HFF-Myc (cell line): Measurements from ENCODE around the gene SPG21.

Source experiments
- DNase-seq: peaks from one replicate; pipeline ENCODE4 v3.0.0-alpha.2; 2011; ENCODE audit warnings: low read depth; ENCODE audit errors: extremely low read depth
- H3K4me3 ChIP-seq: replicated peaks from 2 replicates; pipeline ENCODE4 v1.5.1; 2011; ENCODE audit warnings: low read depth, mild to moderate bottlenecking, control low read depth, low read length
- TF ChIP-seq, protein P1 (sequence below): IDR thresholded peaks from 2 replicates; pipeline ENCODE4 v1.5.1; 2012; ENCODE audit warnings: mild to moderate bottlenecking, low read depth, low read length, control low read depth; ENCODE audit errors: missing control alignments

The SPG21 gene

DNA sequence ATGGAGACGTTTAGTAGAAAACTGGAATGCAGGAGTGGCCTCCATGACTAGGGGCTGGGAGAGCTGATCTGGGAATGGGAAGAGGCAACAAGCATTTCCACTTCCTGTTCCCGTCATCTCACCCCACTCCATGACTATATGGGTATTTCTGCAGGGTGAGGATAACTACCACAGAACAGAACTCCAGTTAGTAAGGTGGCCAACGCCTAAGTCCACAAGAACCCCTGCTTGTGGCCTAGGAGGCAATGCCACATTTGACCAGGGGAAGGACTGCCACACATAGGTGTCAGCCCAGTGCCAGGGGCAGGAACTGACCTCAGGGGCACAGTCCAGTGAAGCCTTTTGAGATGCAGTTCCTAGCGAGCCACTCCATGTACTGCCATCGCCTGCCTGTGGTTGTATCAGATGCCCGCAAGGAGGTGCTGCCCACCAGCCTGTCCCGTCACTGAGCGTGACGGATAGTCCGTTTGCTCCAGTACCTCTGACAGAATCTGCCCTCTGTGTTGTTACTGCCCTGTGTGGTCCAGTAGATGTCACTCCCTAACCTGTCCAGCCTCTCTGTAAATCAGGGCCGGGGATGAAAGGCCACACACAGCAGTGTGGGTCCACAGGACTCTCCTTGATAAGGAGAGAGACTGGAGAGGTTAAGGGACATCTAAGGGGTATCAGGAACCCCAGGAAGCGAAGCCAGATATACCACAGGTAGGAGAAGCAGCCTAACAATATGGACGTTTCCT, 43.3 kb upstream of the SPG21 start:
- TF ChIP-seq, protein P1, sequence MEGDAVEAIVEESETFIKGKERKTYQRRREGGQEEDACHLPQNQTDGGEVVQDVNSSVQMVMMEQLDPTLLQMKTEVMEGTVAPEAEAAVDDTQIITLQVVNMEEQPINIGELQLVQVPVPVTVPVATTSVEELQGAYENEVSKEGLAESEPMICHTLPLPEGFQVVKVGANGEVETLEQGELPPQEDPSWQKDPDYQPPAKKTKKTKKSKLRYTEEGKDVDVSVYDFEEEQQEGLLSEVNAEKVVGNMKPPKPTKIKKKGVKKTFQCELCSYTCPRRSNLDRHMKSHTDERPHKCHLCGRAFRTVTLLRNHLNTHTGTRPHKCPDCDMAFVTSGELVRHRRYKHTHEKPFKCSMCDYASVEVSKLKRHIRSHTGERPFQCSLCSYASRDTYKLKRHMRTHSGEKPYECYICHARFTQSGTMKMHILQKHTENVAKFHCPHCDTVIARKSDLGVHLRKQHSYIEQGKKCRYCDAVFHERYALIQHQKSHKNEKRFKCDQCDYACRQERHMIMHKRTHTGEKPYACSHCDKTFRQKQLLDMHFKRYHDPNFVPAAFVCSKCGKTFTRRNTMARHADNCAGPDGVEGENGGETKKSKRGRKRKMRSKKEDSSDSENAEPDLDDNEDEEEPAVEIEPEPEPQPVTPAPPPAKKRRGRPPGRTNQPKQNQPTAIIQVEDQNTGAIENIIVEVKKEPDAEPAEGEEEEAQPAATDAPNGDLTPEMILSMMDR, result peak; percentile 55
- DNase-seq, result no peak
- H3K4me3 ChIP-seq, result no peak overlapping the region

DNA sequence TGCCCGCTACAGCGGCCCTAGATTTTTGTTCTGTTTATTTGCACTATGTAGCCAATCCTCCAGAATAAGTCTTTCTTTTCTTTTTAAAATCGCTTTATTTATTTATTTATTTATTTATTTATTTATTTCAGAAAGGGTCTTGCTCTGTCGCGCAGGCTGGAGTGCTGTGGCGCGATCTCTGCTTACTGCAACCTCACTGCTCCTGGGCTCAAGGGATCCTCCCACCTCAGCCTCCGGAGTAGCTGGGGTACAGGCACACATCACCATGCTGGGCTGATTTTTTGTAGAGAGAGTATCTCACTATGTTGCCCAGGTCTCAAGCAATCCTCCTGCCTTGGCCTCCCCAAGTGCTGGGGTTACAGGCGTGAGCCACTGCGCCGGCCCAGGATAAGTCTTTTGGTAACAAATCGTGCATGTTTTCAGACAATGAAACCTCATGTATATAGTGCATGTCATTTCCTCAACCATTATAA, 40.1 kb upstream of the SPG21 start:
- DNase-seq, result no peak
- peak overlapping the region; percentile 93 for H3K4me3 ChIP-seq
- TF ChIP-seq, protein P1, result no peak

DNA sequence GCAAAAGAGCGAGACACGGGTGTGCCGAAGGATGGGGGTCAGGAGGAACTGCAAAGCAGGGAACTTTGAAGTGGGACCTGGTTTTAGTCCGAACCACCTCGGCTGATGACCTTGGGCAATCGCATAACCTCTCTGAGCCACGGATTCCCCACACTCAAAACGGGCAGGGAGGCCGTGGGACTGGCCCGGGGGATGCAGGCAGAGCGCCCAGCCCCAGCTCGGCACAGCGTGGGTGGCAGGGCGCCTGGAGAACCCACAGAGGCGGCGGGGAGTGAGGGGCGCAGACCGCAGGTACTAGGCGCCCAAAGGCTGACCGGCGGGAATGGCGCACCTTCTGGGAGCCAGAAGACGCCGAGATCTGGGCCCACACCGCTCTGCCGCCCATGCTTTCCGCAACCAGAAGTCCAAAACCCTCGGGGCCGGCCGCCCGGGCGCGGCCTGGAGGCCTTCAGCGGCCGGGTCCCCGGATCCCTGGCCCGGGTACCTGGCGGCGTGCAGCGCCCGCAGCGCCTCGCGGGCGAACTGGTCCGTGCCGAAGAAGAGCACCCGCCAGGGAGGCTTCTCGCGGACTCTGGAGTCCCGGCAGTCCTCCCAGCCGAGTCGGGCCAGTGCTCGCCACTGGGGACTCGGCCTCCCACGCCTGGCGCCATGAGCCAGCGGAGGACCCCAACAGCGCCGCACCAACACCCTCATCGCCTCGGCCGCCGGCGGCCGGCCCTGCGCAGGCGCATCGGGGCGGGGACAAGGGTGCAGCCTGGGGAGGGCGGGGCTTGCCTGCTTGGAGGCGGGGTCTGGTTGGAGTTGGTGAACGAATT, 39.4 kb upstream of the SPG21 start, which contains the start of gene MTFMT:
Gene MTFMT (minus strand): TSS at position 719 of the 815 bp plus-strand sequence. CDS start 26 bp downstream, at position 693.
- DNase-seq, result no peak
- TF ChIP-seq, protein P1, result no peak

DNA sequence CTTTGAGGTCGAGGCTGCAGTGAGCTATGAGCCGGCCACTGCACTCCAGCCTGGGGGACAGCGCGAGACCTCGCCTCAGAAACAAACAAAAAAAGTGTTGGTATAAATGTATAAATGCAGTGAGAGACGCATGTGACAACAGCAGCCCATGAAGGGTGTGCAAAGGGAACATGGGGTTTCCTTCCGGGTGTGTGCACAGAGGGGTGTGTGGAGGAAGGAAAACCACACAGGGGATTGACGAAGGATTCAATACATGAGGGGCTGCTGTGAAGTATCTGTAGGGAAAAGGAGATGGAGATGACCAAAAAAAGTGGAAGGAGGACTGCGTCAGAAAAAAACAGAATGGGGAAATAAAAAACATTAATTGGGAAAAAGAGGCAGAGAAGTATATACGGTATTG, 38.6 kb upstream of the SPG21 start:
- TF ChIP-seq, protein P1, result no peak
- peak overlapping the region; percentile 93 for H3K4me3 ChIP-seq
- no peak for DNase-seq

More for the DNA sequence above, 39.4 kb upstream of the SPG21 start, which contains the start of gene MTFMT:
- peak within 1 kb of the TSS; percentile 93 for H3K4me3 ChIP-seq

DNA sequence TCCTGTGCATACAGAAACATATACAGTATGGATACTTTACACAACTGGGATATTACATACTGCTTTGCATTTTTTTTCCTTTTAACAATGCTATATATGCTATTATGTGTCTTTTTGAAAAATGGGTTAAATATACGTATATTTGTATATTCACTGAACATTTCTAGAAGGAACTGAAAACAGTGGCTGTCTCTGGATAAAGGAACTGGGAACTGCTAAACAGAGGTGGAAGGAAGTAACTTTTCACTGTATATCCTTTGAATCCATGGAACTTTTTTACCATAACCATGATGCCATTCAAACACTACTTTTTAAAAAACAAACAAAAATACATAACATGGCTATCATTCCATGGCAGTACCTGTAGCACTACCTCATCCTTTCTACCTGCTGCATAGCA, 37.9 kb upstream of the SPG21 start:
- H3K4me3 ChIP-seq, result peak overlapping the region; percentile 93
- no peak for DNase-seq
- TF ChIP-seq, protein P1, result no peak

DNA sequence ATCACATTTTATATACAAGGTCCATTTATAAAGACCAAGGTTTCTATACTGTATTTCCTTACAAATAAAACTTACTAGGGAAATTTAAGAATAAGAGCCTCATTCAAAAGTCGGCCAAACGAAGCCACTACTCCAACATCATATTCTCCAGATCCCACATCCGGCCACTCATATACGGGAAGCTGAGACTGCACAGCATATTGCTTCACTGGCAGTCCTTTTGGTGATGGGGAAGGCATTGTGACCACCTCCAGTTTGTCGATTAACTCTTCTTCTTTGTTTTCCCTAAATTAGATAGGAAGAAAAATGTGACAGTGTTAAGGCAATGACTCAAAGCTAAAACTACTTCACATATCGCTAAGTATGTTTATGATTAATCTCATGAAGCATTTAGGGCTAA, 37.0 kb upstream of the SPG21 start:
- no peak for DNase-seq
- H3K4me3 ChIP-seq, result no peak overlapping the region
- TF ChIP-seq, protein P1, result no peak
